ENCODE results near the gene FMN1.

DNA sequence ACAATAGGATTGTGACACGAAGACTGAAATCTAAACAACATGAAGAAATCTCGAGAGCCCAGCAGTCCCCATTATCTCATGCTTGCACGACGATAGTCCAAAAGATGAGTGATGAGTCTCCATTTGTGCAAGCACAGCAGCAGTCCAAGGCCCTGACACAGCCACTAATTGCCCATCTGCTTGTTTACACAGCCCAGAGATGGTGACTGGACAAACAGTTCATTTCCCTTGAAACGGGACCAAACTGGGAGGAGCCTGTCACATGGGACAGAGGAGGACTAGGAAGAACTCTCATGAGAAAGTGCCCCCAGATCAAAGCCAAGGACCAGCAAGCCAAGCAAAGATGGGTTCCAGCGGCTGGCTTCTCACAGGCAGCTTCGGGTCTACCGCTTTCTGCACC is 355.7 kb downstream of the FMN1 start:
- TF ChIP-seq, protein P1, sequence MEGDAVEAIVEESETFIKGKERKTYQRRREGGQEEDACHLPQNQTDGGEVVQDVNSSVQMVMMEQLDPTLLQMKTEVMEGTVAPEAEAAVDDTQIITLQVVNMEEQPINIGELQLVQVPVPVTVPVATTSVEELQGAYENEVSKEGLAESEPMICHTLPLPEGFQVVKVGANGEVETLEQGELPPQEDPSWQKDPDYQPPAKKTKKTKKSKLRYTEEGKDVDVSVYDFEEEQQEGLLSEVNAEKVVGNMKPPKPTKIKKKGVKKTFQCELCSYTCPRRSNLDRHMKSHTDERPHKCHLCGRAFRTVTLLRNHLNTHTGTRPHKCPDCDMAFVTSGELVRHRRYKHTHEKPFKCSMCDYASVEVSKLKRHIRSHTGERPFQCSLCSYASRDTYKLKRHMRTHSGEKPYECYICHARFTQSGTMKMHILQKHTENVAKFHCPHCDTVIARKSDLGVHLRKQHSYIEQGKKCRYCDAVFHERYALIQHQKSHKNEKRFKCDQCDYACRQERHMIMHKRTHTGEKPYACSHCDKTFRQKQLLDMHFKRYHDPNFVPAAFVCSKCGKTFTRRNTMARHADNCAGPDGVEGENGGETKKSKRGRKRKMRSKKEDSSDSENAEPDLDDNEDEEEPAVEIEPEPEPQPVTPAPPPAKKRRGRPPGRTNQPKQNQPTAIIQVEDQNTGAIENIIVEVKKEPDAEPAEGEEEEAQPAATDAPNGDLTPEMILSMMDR (IDR thresholded peaks at IDR 0.05), result no peak
- TF ChIP-seq POLR2A (IDR thresholded peaks at IDR 0.05), result no peak
